Measurements from ENCODE around the gene ABHD10.

Gene ABHD10

DNA sequence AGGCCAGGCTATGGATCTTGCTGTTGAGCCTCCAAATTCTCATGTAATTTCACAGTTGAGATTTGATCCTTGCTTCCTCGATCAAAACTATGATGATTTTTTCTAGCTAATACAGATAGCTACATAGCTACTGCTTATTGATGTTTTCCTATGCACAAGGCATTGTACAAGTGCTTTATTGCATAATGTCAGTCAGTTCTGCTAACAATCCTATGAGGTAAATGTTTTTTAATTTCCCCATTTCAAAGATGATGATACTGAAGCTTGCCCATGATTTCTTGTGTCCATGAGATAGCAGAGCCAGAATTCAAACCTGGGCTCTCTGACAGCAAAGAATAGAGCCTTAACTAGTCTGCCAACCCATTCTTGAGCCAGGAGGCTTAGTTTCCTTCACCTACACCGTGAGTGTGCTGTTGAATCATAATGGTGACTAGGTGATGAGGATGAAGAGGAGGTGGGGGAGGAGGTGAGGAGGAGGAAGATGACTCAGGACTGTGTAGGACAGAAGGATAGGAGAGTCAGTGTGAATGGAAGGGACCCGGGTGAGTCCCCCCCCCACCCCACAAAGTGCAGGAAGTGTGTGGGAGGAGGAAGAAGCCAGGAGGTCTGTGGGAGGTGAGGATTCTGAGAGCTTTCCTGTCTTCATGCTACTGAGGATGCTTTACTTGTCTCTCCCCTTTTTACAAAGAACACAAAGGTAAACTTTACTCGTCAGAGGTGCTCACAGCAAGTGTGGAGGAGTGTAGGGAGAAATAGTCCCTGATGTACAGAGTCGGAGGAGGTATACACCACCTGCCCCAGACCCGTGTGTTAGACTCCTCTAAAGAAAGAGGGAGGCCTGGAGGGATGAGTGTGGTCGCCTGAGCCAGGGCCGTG is 23.5 kb downstream of the ABHD10 start:
- DNase-seq = peak in 1 of 4 experiments; percentile 4

DNA sequence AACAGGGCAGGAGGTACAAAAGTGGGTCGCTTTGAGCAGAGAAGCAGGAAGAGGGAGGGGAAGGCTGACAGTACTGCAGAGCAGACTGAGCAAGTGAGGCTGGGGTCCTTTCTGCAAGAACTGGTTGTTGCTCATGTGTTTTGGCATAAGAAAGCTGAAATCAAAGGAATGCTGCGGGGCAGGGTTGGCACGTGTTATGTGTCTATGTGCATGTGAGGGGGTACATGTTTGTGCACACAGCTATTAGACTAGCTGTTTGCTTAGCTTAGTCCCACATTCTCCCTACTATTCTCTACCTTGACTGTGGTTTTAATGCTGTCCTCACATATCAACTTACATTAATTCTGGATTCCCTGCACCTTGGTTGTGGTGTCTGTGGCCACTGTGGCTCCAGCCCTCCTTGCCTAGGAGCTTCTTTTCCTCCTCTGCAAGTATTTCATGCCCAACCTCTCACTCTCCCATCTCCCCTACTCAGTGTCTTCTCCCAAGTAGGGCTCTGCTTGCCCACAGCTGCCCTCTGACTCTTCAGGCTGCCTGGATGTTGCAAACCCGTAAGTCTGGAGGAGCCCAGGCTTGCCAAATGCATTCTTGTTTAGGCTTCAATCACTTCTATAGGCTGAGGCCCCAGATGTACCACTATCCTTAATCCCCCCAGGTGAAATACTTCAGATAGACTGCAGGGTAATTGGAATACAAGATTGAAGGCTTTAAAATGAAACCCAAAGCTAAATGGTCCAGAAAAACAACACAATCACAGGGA is 24.7 kb downstream of the ABHD10 start:
- no peak for DNase-seq

DNA sequence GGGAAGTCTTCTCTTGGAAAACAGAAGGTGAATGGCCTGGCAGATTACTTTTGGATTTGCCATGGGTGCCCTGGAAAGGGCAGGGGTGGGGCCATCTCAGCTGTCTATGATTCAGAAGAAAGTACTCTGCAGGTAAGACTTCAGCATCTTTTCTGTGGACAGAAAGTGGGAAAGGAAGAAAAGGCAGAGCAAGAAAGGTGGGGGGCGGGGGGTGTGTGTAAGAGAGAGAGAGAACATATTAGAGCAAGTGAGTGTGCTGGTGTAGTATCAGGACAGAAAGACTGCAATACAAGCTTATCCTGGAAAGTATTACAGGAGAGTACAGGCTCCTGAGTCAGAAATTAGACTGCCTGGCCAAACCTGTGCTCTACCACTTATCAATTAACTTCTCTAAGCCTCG is 25.4 kb downstream of the ABHD10 start:
- DNase-seq = no peak

DNA sequence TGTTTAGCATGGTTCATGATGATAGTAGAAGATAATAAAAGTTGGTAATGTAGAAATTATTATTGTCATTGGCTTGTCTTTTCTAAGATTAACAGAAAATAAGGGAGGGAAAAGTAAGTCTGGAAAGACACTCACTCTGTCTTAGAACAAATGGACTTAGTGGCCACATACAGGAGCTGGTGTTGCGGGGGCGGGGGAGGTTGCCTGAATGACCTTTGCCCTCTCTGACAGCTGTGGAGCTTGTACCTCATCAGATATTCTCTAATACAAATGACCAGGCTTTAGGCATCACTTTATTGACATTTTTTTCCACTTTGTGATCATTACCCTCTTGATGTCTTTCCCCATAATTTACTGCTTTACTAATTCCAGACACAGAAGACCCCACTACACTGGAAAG is 25.8 kb downstream of the ABHD10 start:
- DNase-seq = no peak

DNA sequence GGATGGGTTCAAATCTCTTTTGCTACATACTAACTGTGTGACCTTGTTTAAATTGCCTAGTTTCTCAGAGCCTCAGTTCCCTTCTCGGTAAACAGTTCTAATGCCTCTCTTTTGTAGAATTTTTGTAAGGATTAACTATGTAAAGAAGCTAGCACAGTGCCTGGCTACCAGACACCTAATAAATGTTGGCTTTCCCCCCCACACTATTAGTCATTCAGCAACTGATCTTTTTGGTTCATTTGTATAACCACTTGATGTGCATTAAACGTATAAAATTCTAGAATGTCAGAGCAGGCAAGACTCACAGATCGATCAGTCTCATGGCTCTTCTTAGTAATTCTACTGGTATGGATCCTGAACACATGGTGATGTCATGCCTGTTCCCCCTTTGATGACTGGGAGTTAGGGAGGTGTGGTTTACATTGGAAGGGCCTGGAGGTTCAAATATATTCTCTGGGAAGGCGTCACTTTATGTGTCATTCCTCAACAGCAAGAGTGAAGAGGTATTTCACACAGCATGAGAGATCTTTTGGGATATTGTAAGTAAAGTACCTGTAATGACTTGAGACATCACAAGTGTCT is 26.4 kb downstream of the ABHD10 start:
- no peak for DNase-seq

DNA sequence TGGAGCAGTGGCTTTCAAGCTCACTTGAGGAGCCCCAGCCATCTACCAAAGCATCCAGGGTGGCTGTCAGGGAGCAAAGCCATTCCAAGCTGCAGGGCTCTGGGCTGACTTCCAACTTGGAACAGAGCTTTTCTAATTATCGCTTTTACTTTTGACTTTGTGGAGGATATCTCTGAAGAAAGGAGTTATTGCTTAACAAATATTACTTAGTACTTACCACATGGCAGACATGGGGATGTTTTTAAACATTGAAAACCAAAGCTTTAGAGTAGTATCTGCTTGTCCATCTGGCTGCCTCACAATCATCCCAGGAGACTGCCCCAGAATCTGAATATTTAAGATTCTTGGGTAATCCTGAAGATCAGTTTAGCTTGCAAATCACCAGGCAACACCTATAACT is 28.8 kb downstream of the ABHD10 start:
- no peak for DNase-seq

DNA sequence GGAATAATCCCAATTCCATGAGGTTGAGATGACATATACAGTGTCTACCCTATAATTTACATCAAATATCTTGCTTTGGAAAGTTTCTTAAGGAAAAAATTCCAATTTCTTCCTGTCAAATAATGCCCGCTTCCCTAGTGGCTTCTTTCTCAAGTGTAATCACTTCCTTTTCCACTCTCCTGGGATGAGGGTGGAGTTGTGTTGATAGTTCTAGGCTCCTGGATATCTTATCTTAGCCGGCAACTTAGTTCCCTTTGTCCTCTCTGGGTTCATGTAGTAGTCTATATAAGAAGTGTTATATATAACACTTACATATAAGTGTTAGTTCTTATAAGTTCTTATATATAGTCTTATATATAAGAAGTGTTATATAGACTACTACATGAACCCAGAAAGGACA is 30.8 kb downstream of the ABHD10 start:
- DNase-seq = no peak

DNA sequence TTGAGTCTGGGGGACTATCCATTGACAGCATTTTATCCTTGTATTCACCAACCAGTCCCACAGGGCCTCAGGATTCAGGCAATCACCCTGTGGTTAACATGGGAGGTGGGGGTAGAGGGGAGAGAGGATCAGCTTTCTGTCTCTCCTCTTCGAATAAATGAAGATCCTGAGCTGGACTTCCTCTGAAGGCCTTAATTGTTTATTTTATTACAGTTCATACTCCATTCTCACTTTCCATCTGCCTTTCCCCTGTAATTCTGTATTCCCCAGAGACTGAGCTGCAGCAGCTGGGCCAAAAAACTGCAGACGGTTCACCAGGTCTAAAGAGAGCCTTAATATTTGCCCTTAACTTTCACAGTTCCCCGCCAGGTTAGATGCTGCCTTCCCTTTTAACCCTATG is 31.8 kb downstream of the ABHD10 start:
- no peak for DNase-seq

DNA sequence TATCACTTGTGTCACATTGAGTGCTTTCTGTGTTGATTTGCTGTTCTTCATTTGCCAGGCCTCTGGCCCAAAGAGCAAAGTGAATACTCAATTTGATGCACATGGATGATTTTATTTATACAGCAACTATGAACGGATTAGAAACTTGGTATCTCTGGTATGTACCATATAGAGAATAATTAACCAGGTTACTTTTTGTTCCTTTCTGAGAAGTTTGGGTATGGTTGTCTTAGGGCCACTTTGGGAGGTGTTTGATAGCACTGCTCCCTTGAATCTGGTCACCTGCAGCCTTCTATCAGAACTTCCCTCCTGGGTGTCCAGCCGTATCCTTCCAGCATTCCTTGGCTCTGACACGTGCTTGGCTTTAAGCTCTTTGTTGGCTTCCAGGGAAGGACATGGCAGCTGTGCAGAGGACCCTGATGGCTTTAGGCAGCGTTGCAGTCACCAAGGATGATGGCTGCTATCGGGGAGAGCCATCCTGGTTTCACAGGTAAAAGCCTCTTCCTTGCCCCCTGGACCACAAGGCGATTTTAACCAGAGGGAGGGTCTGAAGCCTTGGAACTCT is 32.6 kb downstream of the ABHD10 start:
- DNase-seq = no peak

DNA sequence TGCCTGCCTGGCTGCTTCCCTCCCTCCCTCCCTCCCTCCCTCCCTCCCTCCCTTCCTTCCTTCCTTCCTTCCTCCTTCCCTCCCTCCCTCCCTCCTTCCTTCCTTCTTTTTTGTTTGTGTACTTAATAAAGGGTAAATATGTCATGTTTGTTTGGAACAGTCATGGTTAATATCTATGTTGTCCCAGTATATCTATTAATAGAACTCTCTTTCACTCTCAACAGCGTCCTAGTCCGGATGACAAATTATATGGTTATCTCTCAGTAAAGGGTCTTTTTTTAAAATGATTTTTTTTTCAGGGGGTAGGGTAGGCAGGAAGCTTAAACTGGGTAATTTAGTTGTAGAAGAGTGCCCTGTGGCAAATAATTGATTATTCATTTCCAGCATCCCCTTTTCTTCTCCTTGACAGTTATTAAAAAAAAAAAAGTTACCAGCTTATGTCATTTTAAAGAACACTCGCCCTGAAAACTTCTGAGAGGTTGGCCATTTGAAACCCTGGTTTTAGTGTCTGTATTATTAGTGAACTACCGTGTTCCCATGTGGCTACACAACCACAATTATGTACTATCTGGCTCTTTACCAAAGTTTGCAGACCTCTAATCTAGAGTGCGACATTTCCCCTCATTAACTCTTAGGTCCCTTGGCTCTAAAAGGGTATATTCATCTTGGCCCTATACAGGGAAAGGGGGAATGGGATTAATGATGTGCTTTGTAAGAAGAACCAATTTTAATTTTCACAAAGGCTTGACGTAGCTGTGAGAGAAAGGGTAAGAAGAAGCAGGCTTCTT is 33.6 kb downstream of the ABHD10 start:
- DNase-seq = no peak

DNA sequence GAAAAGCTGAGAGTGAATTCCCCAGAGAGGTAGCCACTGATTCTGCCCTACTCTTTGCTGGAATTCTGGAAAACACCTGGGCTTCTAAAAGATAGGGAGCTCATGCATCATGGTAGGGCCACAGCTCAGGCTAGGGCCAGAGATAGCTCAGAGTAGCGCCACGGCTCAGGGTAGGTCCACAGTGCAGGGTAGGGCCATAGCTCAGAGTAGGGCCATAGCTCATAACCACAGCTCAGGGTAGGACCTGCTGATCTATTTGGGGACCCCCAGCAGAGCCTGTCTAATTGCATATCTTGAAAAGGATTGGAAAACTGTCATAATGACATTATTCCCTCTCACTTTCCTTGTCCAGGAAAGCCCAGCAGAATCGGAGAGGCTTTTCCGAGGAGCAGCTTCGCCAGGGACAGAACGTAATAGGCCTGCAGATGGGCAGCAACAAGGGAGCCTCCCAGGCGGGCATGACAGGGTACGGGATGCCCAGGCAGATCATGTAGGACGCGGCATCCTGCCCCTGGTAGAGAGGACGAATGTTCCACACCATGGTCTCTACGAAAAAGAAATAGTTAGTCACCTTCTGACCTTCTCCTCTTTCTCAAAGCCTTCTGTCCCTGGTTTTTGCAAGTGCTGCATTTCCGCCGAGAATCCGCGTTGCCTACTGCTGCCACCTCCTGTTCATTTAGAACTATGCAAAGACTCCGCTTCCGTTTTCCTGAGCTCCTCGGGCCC is 34.4 kb downstream of the ABHD10 start:
- peak; percentile 6 to 32 (median 12) for DNase-seq

DNA sequence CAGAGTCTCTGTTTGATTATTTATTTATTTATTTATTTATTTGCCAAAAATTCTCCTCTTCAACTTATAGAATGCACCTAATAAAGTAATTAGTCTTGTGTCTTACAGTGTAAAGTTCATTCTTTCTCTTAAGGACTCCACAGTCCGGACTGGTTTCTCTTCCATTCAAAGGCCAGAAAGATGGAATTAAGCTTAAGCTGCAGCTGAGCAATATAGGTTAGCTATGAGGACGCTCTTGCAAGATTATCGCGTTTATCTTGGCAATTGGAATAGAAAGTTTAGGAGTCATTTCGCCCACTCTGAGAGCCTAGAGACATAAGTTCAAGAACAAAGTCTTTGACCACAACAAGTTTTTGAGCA is 34.9 kb downstream of the ABHD10 start:
- DNase-seq = no peak

DNA sequence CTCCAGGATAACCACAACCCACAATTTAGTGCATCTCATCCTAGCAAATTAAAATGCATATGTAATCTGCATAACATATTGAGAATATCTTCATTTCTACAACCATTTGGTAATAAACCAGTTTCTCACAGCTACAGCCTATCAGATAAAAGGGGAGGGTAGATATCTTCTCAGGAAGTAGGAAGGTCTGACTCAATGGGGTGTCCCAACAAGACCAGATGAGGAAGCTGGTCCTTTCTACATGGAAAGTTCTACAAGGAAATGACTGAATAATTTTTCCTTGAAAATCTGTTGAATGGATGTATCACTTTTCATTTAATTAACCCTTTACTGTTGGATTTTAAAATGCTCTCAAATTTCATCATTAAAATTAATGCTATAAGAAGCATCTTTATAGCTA is 38.3 kb downstream of the ABHD10 start:
- no peak for DNase-seq

DNA sequence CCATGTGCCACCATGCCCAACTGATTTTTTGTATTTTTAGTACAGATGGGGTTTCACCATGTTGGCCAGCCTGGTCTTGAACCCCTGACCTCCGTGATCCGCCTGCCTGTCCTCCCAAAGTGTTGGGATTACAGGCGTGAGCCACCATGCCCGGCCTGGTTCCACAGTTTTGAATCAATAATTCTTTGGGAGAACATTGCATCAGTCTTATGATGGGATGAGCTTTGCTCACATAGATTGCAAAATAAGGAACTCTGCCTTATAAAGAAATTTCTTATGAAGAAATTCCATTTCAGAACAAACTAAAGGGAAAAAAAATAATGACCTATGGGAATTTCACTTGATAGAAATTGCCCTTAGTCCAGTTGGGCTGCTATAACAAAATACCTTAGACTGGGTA is 39.9 kb downstream of the ABHD10 start:
- DNase-seq = no peak

DNA sequence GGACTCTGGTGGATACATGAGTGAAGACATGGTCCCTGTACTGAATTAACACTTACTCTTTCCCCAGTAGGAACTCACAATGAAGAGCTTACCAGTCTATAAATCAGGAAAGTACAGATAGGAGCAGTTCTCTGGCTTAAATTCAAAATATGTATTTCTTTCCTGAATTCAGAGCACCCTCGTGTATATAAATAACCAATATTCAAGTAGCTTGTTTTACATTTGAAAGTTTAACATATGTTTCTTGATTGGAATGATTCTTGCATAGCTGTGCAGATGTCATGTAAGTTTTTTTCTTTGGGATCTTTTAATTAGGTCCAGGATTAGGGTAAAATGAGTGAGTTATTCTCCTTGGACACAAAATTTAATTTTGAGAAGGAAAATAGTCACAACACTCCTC is 40.9 kb downstream of the ABHD10 start:
- no peak for DNase-seq

DNA sequence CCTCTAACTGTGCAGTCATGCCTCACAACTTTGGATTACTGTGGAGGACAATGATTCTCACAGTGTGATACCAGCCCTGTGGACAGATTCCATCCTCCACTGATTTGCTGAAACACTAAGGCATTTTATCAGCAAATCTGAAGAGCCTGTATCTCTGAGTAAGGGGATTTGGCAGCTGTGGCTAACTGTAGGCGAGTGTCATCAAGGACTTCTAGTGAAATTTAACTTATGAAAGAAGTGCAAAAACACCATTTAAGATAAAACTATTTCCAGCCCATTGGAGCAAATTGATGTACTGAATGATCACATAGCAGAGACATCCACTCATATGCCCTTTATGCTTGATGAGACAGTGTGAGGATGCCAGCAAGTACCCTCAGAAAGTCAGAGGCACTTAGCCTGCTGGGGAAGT is 41.9 kb downstream of the ABHD10 start:
- DNase-seq = no peak

DNA sequence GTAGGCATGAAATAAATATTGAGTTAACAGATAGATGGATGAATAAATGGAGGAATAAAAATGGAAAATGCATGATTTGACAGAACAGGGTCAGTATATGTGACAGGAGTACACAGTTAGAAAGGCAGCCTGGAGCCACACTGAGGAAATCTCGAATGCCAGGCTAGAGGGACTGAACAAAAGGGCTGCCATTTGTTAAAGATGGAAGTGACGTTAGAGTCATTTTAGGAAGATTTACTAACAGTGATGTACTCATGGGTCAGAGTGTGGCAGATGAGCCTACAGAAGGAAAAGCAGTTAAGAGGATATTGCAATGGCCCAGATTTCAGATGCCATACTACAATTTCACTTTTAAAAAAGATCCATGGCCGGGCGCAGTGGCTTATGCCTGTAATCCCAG is 48.3 kb downstream of the ABHD10 start:
- DNase-seq = no peak

DNA sequence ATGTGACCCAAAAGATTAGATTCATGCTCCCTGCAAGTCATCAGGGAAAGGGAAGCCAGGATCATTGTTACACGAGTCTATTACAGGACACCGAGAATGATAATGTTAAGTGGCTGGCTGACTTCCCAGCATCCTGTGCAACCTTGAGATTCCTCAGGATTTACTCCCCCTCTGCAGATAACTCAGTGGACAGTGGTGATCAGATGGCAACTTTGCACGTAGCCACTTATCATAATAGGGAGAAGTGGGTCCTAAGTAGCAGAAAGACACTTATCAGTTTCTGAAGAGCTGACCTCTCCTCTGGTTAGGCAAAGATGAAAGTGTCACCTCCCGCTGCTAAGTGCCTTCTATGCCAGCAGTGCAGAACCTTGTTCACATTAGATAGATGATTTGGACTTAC is 49.0 kb downstream of the ABHD10 start:
- no peak for DNase-seq

DNA sequence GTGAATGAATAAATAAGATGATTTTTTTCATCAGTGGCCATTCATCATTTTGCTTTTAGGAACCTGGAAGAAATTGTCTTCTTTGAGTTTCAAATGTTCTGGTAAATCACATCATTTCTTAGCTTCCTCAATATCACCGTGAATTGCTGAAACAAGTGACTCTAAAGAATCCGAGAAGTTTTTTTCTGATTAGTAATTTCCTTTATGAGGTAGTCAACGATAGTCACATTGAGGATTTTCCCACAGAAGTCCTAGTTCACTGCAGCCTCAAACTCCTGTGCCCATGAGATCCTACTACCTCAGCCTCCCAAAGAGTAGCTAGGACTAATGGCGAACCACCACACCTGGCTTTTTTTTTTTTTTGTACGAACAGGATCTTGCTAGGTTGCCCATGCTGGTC is 52.1 kb downstream of the ABHD10 start:
- DNase-seq = no peak

DNA sequence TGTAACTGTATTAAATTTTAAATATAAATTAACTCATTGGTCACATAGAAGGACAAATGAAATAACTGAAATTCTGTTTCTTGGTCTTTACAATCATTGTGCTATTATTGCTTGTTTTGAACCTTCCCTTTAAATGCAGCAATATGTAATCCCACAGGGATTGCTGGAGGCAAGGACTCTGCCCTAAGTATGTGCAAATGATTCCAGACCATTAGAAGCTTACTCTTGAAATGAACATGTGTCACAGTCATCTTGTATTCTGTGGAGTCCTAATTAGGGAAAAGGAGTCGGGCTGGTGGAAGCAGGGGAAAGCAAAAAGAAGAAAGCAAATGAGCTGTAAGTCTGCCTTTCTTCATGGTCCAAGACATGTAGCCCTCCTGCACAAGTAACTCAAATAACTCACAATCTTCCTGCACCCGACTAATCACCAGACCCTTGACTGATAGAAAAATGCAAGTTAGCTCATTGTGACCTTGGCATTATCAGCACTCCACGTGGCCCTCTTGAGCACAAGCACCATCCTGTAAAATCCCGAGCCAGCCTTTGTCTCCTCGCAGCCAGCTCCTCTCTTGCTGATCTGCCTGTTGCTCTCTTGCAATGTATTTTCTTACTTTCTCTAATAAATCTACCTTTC is 53.4 kb downstream of the ABHD10 start:
- no peak for DNase-seq

DNA sequence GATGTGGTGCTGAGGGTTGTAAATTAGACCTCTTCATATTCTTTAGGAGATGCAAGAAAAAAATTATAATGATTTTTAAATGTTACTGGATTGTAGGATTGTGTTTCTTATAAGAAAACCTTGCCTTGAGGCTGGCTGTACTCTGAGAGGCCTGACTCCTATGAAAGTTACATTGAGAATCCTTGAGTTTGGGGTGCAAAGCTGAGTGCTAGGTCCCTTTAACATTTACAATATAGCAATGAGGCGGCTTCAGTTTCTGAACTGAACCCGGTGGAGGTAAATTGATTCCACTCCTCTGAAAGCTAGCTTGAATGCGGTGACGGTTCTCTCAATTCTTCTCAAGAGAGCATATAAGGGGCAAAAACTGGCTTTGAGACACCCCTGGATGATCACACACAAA is 55.6 kb downstream of the ABHD10 start, which contains the start of gene TMPRSS7:
TSS of gene TMPRSS7 (plus strand) at position 301 of the 400 bp plus-strand sequence. CDS start 110 bp downstream, outside the sequence.
- no peak for DNase-seq

DNA sequence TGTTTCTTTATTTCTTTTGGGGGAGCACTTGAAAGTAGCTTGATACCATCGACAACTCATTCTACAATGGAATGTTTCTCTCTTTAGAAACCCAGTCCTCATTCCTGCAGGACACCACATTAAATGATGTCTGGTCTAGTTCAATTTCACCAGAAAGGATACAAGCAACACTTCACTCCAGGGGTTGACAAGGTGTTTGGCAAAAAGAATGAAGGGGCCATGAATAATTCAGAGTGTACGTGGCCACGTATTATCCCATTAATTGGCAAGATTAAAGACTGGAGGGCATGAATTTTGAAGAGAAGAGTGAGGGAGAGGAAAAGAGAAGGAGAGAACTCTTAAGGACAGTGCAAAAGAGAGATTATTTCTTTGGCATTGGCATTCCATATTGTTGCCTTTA is 56.4 kb downstream of the ABHD10 start:
- DNase-seq = no peak
